Body of pancreas (tissue), 4 donors: ENCODE data around the gene SLC25A25. TPM values are rescaled to one million over a fixed set of nuclear protein-coding genes. Genes with fewer than 3 reads are reported as not detected.
A peak's percentile ranks its signal among the peaks of the same experiment; 100 is the strongest.
"Not testable (repeated sequence)": the region's sequence is repeated elsewhere in the genome, so short reads cannot be mapped to it uniquely, and the experiment has no call there.

Experiments
- ATAC-seq: fragments of 150-250 bp; one replicate; pipeline ENCODE4 v1.9.1; 2016
- DNase-seq, 4 donors: peaks; one replicate each; pipeline ENCODE4 v3.0.0-alpha.2; 2019
- H3K27ac ChIP-seq, 4 donors: fragments of 200-600 bp; sonication (generic); 1 replicate in 3 of 4; 2 replicates in 1 of 4; pipeline versions ENCODE4 v1.5.1 to v1.6.1; 2016 to 2019; ENCODE audit warnings: mild to moderate bottlenecking in 1 of 4, mixed read lengths in 1 of 4, moderate library complexity in 1 of 4
- H3K27me3 ChIP-seq, 2 donors: fragments of 200-600 bp; sonication (generic); one replicate each; pipeline ENCODE4 v1.6.0; 2016; ENCODE audit warnings: mild to moderate bottlenecking in 1 of 2
- H3K36me3 ChIP-seq, 2 donors: fragments of 200-600 bp; sonication (generic); replicated peaks in 1 of 2; 2 replicates each; pipeline ENCODE4 v1.5.1; 2016; ENCODE audit warnings: low read depth in 2 of 2; ENCODE audit not compliant: insufficient read depth in 1 of 2
- H3K4me1 ChIP-seq: fragments of 200-600 bp; sonication (generic); one replicate; pipeline ENCODE4 v1.6.0; 2016
- H3K4me3 ChIP-seq, 2 donors: fragments of 200-600 bp; sonication (generic); 1 replicate in 1 of 2; 2 replicates in 1 of 2; pipeline ENCODE4 v1.5.1; 2016 to 2019
- H3K9me3 ChIP-seq, 3 donors: fragments of 200-600 bp; sonication (generic); 1 replicate in 2 of 3; 2 replicates in 1 of 3; pipeline ENCODE4 v1.5.1; 2016
- POLR2A ChIP-seq, 3 donors: fragments of 450-650 bp; IDR thresholded peaks; one replicate each; pipeline ENCODE4 v1.6.1; 2016; ENCODE audit warnings: antibody characterized with exemption in 3 of 3, mild to moderate bottlenecking in 2 of 3
- WGBS, 2 donors: methylation state at CpG; one replicate each; pipeline ENCODE4 v1.1.5; 2017; 5-methylcytosine and 5-hydroxymethylcytosine counted together
- intact Hi-C: fragments of 100-400 bp; cut with DNase I; formaldehyde crosslinking; loops from one replicate; pipeline ENCODE4 v1.15.1; 2023
- total RNA-seq, 2 donors: library from RNA; depleted of rRNA; stranded (reverse); fragments of >200 nt; gene quantifications; one replicate each; pipeline ENCODE4 v1.1.0, GENCODE V29; 2016
- TF ChIP-seq, protein P1 (sequence below), 7 experiments: fragments of 450-650 bp in 4 of 7; fragments of 200-600 bp in 3 of 7; sonication (generic) in 3 of 7; IDR thresholded peaks; one replicate each; pipeline ENCODE4 v1.5.1; 2016 to 2019; ENCODE audit warnings: antibody characterized with exemption in 7 of 7

SLC25A25 gene
- total RNA-seq, 2 donors from 2014 or later = 31.4 to 36.6 TPM

DNA sequence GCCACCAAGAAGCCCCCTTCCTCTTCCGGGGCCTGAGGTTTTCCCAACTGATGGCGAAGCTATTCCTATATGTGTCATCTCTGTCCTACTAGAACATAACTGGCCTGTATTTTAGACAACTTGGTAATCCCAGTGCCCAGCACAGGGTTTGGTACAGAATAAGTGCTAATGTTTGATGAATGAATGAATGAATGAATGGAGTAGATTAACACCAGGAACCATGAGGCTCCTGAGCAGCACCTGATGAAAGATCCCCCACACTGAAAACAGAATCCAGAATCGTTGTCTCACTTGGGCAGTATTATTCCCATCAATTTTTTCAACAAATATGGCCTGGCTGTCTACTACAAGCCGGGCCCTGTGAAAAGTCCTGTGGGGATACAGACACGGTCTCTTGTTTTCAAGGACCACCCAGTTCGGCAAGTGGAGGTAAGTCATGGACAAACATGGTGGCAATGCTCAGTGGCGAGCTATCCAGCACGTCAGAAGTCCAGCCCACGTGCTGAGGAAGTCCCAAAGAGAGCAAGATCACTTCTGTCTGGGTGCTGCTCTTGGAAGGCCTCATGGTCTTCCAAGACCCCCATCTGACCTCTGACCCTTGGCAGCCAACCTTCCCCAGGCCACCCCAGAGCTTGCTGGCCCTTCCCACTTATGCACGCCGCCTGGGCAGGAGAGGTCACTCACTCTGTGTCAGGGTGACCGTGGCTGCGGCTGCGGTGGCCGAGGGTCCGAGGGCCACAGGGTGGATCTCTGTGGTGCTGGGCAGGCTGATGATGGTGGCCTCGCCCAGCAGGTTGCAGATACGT, 1.9 kb upstream of the SLC25A25 start:
- no peak for ATAC-seq
- H3K4me1 ChIP-seq = peaks cover 44% of the 10 kb centered on the region
- H3K27me3 ChIP-seq = no peaks in the 10 kb centered on the region
- H3K9me3 ChIP-seq = no peaks in the 10 kb centered on the region
- intact Hi-C loops = no loop called here
- H3K27ac ChIP-seq = peak overlapping the region in 3 of 4 donors; percentile 83 to 100 (median 98)
- WGBS, 2 donors = 89 to 95% methylated on average over 10 to 18 of the region's 18 CpGs
- no peak for DNase-seq
- H3K36me3 ChIP-seq = no peaks in the 10 kb centered on the region
- no peak for TF ChIP-seq POLR2A (IDR thresholded peaks at IDR 0.05)
- TF ChIP-seq, protein P1, sequence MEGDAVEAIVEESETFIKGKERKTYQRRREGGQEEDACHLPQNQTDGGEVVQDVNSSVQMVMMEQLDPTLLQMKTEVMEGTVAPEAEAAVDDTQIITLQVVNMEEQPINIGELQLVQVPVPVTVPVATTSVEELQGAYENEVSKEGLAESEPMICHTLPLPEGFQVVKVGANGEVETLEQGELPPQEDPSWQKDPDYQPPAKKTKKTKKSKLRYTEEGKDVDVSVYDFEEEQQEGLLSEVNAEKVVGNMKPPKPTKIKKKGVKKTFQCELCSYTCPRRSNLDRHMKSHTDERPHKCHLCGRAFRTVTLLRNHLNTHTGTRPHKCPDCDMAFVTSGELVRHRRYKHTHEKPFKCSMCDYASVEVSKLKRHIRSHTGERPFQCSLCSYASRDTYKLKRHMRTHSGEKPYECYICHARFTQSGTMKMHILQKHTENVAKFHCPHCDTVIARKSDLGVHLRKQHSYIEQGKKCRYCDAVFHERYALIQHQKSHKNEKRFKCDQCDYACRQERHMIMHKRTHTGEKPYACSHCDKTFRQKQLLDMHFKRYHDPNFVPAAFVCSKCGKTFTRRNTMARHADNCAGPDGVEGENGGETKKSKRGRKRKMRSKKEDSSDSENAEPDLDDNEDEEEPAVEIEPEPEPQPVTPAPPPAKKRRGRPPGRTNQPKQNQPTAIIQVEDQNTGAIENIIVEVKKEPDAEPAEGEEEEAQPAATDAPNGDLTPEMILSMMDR (IDR thresholded peaks at IDR 0.05) = no peak
- no peak overlapping the region for H3K4me3 ChIP-seq

GRCh38 chr9:128066713-128067644, 1.1 kb upstream of the SLC25A25 start, which contains the start of gene NAIF1:
TSS of gene NAIF1 (minus strand) at chr9:128067320. CDS start at chr9:128067101, 219 bp downstream.
- H3K4me1 ChIP-seq = peaks cover 49% of the 10 kb centered on the region
- H3K27ac ChIP-seq = peak within 1 kb of the TSS; percentile 96 to 100 (median 98)
- WGBS, 2 donors = 9 to 27% methylated on average over 32 to 46 of the region's 54 CpGs

DNA sequence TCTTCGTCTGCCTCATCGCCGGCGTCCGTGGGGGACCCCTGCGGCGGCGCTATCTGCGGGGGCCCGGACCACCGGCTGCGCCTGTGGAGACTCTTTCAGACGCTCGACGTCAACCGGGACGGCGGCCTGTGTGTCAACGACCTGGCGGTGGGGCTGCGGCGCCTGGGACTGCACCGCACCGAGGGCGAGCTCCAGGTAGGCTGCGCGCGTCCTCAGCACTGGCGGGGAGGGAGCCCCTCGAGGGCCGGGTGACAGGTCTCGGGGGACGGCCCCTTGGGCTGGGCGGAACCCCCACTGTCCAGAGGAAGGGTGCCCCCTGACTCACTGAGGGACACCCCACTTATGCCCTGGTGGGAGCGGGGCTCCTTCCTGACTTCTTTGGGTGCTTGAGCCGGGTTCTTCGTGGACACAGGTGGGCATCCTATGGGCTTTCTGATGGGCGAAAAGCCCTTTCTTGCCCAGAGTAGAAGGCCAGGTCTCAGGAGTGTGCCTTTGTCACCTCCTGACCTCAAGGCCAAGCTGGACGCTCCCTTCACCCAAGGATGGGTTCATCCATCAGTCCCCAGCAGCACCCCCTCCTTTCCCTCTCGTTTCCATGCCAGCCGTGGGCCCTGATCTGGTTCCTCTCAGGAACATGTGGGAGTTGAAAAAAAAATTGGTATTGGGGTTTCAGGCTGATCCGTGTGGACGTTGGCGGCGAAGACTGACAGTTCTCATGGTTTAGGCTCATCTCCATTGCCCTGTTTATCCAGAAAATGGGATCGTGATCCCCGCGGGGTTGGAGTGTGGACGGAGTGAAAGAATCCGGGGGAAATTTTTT, 564 bp downstream of the SLC25A25 start:
- no peak for TF ChIP-seq POLR2A (IDR thresholded peaks at IDR 0.05)
- TF ChIP-seq, protein P1 (IDR thresholded peaks at IDR 0.05) = no peak
- Histone ChIP-seq H3K36me3 (no peaks in the 10 kb centered on the region), H3K27ac (peak overlapping the region; percentile 71 to 100 (median 92)), H3K9me3 (no peaks in the 10 kb centered on the region), H3K4me1 (peaks cover 65% of the 10 kb centered on the region), H3K27me3 (no peaks in the 10 kb centered on the region), H3K4me3 (peak overlapping the region; percentile 66 to 86)
- ATAC-seq (no peak), DNase-seq (peak in 3 of 4 donors; percentile 49 to 56 (median 54))
- intact Hi-C loops = no loop called here
- 2 to 3% methylated on average over 15 to 50 of the region's 50 CpGs for WGBS, 2 donors

More at GRCh38 chr9:128066713-128067644, 1.1 kb upstream of the SLC25A25 start, which contains the start of gene NAIF1:
- intact Hi-C loops = no loop called here
- ATAC-seq (peak; percentile 85), DNase-seq (peak; percentile 97 to 99 (median 98))
- H3K9me3 ChIP-seq = no peaks in the 10 kb centered on the region
- TF ChIP-seq, protein P1 (IDR thresholded peaks at IDR 0.05) = peak in 1 of 7 experiments; percentile 20
- TF ChIP-seq POLR2A (IDR thresholded peaks at IDR 0.05) = peak in 2 of 3 donors; percentile 60 to 61
- H3K27me3 ChIP-seq = no peaks in the 10 kb centered on the region
- no peaks in the 10 kb centered on the region for H3K36me3 ChIP-seq
- peak within 1 kb of the TSS; percentile 66 to 86 for H3K4me3 ChIP-seq

DNA sequence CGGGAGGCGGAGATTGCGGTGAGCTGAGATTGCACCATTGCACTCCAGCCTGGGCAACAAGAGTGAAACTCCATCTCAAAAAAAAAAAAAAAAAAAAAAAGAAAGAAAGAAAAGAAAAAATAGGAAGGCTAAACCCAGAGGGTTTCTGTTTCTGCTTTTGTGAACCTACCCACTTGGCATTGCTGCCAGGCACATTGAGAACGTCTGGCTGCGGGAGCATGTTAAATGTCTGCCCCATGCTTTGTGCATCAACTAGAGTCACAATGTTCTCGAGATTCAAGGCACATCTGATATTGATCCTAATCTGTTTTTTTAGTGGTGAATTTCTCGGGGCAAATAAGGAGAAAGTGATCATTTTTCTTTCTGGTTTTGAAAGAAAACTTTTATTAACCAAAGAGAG, 2.8 kb downstream of the SLC25A25 start:
- DNase-seq = no peak
- Histone ChIP-seq H3K9me3 (no peaks in the 10 kb centered on the region), H3K4me3 (no peak overlapping the region), H3K27ac (no peak overlapping the region), H3K27me3 (no peaks in the 10 kb centered on the region), H3K36me3 (no peaks in the 10 kb centered on the region), H3K4me1 (peaks cover 62% of the 10 kb centered on the region)
- ATAC-seq = no peak
- intact Hi-C loops = no loop called here
- no peak for TF ChIP-seq POLR2A (IDR thresholded peaks at IDR 0.05)
- TF ChIP-seq, protein P1 (IDR thresholded peaks at IDR 0.05) = no peak
- WGBS, 2 donors = 78 to 80% methylated on average over 7 of the region's 7 CpGs

DNA sequence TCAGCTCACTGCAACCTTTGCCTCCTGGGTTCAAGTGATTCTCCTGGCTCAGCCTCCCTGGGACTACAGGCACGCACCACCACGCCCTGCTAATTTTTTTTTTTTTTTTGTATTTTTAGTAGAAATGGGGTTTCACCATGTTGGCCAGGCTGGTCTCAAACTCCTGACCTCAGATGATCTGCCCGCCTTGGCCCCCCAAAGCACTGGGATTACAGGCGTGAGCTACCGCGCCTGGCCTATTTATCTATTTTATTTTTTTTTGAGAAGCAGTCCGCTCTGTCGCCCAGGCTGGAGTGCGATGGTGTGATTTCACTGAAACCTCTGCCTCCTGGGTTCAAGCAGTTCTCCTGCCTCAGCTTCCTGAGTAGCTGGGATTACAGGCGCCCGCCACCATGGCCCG, 3.4 kb downstream of the SLC25A25 start:
- 91 to 92% methylated on average over 12 of the region's 12 CpGs for WGBS, 2 donors
- H3K4me3 ChIP-seq, H3K9me3 ChIP-seq, ATAC-seq, H3K36me3 ChIP-seq, H3K27me3 ChIP-seq, intact Hi-C loops, DNase-seq: not testable (repeated sequence)
- Histone ChIP-seq H3K4me1 (peaks cover 56% of the 10 kb centered on the region), H3K27ac (peak overlapping the region in 2 of 4 donors; percentile 63 to 75)
